ENCODE data around the gene HSFX2.
"Not testable (repeated sequence)": the region's sequence is repeated elsewhere in the genome, so short reads cannot be mapped to it uniquely, and the experiment has no call there.

Gene HSFX2

DNA sequence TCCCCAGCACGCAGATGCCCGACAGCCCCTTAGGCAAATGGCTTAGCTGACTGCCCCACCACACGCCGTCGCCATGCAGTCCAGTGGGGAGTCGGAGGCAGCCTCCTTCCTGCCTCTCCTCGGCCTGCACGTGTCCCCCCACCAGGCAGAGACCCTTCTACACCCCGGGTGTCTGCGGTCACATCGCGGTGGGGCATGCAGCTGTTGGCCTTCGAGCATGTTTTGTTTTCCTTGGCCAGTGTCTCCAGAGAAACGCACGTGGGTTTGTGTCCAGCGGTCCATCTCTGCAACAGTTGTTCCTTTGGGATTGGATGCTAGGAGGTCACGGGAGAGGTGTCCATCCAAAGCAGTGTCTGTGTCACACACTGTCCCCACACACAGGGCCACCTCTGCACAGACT is at the start of gene HSFX2:
Gene HSFX2 (minus strand): TSS at position 101 of the 400 bp plus-strand sequence. CDS start 614 bp downstream, outside the sequence.
- DNase-seq (ENCODE audit: low spot score), result not testable (repeated sequence)

DNA sequence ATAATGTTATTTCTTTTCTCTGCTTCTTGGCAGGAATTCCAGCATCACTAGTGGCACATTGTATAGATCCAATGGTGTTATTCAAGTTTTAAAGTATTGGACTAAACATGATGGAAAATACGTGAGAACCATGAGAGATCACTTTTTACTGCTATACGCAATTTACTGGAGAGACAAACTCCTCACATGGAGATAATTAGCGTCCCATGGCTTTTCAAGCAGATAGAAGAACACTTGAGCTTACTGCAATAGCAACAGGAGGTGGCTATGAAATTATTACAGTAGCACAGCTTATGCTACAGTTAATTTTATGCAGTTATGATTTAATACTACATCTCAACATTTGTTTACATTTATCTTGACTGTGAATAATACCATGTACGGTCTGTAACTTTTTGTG is 48.4 kb upstream of the HSFX2 start:
- no peak for DNase-seq (ENCODE audit: low spot score)

- DNase-seq (ENCODE audit: low spot score), result no peak
Observed at GRCh38 chrX:149641835-149642234, 46.7 kb upstream of the HSFX2 start.

- no peak for DNase-seq (ENCODE audit: low spot score)
Observed at GRCh38 chrX:149641432-149641831, 46.3 kb upstream of the HSFX2 start.

GRCh38 chrX:149639568-149639967 is 44.5 kb upstream of the HSFX2 start:
- no peak for DNase-seq (ENCODE audit: low spot score)

GRCh38 chrX:149638860-149639259 is 43.7 kb upstream of the HSFX2 start:
- no peak for DNase-seq (ENCODE audit: low spot score)

GRCh38 chrX:149633511-149633910 is 38.4 kb upstream of the HSFX2 start:
- DNase-seq (ENCODE audit: low spot score), result no peak

- peak; percentile 43 for DNase-seq (ENCODE audit: low spot score)
Observed at GRCh38 chrX:149631234-149632165, 36.4 kb upstream of the HSFX2 start, which contains the start of gene TMEM185A. TSS of gene TMEM185A (minus strand) at chrX:149631792. CDS start at chrX:149631580, 212 bp downstream.

- DNase-seq (ENCODE audit: low spot score), result peak; percentile 1
Observed at GRCh38 chrX:149630681-149631233, 35.6 kb upstream of the HSFX2 start.

DNA sequence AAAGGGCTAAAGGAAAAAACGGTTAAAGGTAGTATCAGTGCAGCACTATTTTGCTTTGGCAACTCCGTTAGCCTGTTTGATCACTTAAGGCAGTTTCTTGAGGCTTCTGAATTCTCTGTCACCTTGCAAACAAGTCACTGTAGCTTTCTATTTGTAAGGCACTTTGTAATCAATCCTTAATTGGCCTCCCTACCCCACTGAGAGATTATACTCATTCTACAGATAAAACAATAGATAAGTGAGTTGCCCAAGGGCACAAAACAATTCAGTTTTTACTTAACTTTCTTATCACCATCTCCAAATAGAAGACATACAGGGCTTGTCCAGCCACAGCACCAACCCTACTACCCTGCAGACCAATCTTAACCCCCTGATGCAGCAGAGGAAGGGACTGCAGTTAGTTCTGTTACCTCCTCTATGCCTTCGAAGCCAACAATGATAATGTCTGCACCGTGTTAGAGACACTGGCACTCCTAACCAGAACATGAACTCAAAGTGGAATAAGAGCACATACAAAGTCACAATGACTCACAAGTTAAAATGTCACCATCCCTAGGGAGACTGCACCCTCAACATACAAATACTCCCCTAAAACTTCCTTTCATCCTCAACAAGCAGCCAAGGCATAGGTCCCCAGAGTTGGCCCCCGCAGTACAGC is 34.7 kb upstream of the HSFX2 start:
- DNase-seq (ENCODE audit: low spot score), result no peak

DNA sequence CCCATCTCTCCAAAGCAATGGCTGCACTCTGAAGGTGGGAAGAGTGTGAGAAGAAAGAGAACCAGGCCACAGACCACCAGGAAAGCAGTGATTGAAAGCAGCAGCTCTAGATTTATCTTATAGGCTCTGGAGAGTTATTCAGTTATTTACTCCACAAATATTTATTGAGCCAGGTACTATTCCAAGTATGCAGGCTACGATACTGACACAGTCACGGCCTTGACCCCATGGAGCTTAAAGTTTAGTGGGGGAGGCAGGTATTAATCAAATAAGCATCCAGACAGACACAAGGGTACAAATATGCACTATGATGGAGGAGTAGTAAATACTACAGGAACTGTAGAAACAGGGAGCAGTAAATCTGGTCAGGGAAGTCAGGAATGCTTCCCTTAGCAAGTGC is 33.7 kb upstream of the HSFX2 start:
- DNase-seq (ENCODE audit: low spot score), result no peak

- DNase-seq (ENCODE audit: low spot score), result no peak
Observed at GRCh38 chrX:149628280-149628679, 33.2 kb upstream of the HSFX2 start.

- DNase-seq (ENCODE audit: low spot score), result not testable (repeated sequence)
Observed at GRCh38 chrX:149626829-149627228, 31.7 kb upstream of the HSFX2 start.

- DNase-seq (ENCODE audit: low spot score), result not testable (repeated sequence)
Observed at GRCh38 chrX:149619662-149620061, 24.5 kb upstream of the HSFX2 start.

- DNase-seq (ENCODE audit: low spot score), result no peak
Observed at GRCh38 chrX:149618871-149619270, 23.8 kb upstream of the HSFX2 start.

- no peak for DNase-seq (ENCODE audit: low spot score)
Observed at GRCh38 chrX:149611623-149612175, 16.6 kb upstream of the HSFX2 start.

DNA sequence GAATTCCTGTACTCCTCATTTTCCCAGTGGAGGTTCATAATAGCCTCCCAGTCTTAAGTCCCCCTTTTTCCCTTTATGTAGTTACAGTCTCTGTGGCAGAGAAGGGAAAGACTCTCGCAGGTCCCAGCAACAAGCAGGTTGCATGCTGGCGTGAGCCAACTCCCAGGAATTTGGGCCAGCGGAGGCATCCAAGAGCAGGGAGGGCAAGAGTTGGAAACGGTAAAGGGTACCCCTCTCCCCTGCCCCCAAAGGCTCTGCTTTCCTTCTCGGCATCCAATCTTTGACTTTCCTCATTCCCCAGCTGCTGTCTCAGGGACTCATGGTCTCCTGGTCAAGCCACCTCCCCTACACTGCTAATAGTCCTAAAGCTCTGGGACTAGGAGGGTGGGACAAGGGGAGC is 15.4 kb upstream of the HSFX2 start:
- DNase-seq (ENCODE audit: low spot score), result no peak

DNA sequence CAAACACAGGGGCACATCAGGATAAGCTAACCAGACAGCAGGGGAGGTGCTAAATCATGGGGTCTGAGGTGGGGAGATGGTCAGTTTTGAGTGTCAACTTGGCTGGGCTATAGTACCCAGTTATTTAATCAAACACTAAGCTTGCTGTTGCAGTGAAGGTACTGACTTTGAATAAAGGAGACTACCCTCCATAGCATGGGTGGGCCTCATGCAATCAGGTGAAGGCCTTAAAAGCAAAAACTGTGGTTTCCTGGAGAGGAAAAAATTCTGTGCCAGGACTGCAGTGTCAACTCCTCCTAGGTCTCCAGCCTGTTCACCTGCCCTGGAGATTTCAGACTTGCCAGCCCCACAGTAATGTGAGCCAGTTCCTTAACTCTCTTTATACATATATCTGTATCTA is 12.6 kb upstream of the HSFX2 start:
- no peak for DNase-seq (ENCODE audit: low spot score)

DNA sequence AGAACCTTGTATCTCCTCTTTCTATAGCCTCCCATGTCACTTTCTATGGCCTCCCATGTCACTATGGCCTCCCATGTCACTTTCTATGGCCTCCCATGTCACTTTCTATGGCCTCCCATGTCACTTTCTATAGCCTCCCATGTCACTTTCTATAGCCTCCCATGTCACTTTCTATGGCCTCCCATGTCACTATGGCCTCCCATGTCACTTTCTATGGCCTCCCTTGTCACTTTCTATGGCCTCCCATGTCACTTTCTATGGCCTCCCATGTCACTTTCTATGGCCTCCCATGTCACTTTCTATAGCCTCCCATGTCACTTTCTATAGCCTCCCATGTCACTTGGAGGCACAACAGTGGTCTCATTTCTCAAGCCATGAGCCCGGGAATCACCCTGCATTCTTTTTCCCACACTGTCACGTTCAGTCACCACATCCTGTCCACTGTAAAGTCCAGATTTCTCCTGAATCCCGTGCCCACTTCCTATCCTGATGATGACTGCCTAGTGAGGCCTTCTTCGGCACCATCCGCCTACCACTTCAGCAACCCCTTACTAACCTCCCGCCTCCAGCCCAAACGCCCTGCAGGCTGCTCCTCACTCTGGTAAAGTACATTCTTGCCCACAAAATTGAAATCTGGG is 10.3 kb upstream of the HSFX2 start:
- DNase-seq (ENCODE audit: low spot score), result not testable (repeated sequence)

- DNase-seq (ENCODE audit: low spot score), result not testable (repeated sequence)
Observed at GRCh38 chrX:149598603-149599002, 3.5 kb upstream of the HSFX2 start.

- DNase-seq (ENCODE audit: low spot score), result not testable (repeated sequence)
Observed at GRCh38 chrX:149595943-149596342, 829 bp upstream of the HSFX2 start.

- not testable (repeated sequence) for DNase-seq (ENCODE audit: low spot score)
Observed at GRCh38 chrX:149590993-149591392, 4.1 kb downstream of the HSFX2 start.

Data from putamen (tissue), 1 donor.